CD4-positive, alpha-beta T cell treated with Interferon gamma for 1 hour (primary cell): ENCODE results near the gene FAM3D.
A peak's percentile ranks its signal among the peaks of the same experiment; 100 is the strongest.

ENCODE experiments used
- DNase-seq: peaks from one replicate; pipeline ENCODE4 v3.0.0-alpha.2; 2020

The FAM3D gene

DNA sequence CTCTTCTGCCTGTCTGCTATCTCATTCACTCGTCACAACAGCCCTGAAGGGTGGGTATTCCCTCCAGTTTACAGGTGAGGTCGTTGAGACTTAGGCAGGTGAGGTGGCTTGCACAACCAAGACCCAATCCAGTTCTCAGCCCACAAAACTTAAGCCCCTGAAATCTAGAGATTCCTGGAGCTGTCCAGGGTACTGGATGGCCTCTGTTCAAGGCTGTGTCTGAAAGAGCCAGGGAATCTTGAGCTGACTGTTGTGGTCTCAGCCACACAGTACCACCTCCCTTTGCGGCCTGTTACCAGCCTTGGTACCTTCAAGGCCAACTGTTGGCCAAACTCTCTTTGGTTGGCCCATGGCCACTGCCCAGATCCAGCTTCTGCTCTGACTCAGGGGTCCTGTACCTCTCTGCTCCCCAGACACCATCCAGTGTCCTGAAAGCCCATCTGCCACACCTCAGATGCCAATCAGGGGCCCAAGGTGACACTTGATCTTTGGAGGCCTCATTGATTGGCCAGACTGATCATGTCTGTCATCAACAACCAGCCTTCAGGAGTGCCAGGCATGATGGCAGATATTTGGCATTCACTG is 78.5 kb downstream of the FAM3D start:
- no peak for DNase-seq

DNA sequence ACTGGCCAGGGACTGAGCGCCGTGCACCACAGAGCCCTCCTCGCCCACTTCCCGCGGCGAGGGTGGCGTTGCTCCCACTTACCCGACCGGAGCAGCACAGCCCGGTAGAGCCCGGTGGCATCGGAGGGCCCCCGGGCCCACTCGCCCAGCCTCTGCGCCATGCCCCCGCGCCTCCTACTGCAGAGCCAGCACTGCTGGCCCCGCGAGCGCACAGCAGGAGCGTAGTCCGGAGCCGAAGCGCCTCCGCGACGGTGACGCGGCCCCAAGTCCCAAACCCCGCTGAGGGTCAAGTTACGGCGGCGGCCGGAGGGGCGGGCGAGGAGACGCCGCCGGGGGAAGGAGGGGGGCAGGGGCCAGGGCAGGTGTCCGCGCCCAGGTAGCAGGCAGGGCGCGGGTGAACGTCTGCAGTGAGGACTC is 79.8 kb downstream of the FAM3D start:
- DNase-seq: no peak

DNA sequence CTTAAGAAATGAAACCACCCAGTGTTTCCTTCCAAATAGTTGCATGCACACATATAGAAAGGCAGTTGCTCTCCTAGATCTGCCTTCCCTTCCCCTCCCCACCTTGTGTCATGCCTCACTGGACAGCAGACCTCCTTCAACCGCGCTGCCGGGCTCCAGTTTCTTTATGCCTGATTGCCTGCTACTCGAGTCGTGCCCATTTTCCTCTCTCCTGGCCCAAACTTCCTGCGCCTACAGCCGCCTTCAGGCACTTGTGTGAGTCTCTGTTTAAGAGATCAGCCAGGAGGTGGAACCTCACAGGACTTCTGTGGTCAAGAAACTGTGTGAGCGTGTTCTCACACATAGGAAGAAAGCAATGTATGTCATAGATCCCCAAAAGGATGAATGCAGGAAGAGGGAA is 80.6 kb downstream of the FAM3D start:
- DNase-seq: no peak

DNA sequence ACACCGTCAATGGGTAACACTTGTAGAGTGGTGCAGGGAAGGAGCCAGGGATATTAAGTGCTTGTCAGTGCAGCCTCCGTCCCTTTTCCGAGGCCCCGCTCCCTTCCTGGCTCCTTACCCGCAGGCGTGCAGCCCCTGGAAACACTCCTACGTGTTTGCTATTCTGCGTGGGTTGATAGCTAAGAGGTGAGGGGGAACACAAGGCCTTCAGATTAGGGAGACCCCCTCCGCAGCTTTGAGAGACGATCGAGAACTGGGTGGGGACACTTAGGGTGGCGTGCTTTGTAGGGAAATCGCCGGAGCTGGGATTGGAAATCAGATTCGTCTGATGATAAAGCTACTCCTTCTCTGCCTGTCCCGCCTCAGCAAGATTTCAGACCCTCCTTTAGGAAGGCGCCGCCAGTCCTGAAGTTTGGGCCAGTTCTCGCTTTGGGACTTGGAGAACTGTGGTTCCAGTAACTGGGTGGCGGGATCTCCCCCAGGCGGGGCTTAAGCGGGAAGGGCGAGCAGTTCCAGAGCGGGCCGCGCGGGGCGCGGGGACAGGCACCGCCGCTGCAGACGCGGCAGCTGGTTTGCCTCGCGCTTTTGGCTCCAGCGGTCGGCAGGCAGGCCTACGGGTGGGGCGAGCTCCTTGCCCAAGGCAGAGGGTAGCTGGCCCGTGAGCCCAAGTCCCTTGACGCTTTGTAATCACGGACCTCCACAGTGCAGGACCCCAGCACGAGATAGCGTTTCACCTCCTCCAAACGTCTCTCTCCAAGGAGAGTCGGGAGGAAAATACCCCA is 81.4 kb downstream of the FAM3D start:
- peak; percentile 47 for DNase-seq

DNA sequence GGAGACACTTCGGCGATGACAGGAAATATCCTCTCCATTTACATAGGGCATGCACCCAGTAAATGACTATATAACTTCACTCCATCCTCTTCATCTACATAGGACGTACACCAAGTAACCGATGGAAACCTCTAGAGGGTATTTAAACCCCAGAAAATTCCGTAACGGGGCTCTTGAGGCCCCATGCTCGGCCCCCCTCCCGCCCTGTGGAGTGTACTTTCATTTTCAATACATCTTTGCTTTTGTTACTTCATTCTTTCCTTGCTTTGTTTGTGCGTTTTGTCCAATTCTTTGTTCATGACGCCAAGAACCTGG is 81.9 kb downstream of the FAM3D start:
- DNase-seq: no peak
